ENCODE data around the gene PWWP2A.
A peak's percentile ranks its signal among the peaks of the same experiment; 100 is the strongest.
"Not testable (repeated sequence)": the region's sequence is repeated elsewhere in the genome, so short reads cannot be mapped to it uniquely, and the experiment has no call there.

PWWP2A gene, protein sequence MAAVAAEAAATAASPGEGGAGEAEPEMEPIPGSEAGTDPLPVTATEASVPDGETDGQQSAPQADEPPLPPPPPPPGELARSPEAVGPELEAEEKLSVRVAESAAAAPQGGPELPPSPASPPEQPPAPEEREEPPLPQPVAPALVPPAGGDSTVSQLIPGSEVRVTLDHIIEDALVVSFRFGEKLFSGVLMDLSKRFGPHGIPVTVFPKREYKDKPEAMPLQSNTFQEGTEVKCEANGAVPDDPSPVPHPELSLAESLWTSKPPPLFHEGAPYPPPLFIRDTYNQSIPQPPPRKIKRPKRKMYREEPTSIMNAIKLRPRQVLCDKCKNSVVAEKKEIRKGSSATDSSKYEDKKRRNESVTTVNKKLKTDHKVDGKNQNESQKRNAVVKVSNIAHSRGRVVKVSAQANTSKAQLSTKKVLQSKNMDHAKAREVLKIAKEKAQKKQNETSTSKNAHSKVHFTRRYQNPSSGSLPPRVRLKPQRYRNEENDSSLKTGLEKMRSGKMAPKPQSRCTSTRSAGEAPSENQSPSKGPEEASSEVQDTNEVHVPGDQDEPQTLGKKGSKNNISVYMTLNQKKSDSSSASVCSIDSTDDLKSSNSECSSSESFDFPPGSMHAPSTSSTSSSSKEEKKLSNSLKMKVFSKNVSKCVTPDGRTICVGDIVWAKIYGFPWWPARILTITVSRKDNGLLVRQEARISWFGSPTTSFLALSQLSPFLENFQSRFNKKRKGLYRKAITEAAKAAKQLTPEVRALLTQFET

DNA sequence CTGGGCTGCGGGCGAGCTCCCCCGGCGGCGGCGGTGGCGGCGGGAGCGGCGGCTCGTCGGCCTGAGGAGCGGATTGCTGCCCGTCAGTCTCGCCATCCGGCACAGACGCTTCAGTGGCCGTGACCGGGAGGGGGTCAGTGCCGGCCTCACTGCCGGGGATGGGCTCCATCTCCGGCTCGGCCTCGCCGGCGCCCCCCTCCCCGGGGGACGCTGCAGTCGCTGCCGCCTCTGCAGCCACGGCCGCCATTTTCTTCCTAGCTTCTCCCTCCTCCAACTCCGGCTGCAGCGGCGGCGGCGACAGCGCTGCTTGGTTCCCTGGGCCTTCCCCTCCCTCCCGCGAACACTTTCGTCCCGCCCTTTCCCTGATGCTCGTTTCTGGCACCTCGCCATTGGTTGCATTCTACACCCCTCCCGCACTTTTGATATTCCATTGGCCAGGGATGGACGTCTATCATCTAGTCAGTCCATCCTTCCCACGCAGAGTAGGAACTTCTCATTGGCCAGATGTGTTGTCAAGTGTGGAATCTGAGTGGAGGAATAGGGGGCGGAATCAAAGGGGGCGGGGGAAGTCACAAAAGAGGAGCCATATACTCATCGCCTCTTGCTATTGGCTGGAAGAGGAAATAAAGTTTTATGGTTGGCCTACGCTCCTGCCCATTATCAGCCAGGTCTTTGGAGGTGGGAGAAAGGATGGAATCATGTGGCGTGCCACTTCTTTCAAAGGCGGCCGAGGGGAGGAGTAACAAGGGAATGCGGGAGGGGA is at the start of gene PWWP2A:
PWWP2A (minus strand) TSS at position 309 of the 763 bp plus-strand sequence; CDS start at position 247, 62 bp downstream.
- H3K4me3 ChIP-seq (ENCODE audit: low read depth, low read length) = peak within 1 kb of the TSS; percentile 92

DNA sequence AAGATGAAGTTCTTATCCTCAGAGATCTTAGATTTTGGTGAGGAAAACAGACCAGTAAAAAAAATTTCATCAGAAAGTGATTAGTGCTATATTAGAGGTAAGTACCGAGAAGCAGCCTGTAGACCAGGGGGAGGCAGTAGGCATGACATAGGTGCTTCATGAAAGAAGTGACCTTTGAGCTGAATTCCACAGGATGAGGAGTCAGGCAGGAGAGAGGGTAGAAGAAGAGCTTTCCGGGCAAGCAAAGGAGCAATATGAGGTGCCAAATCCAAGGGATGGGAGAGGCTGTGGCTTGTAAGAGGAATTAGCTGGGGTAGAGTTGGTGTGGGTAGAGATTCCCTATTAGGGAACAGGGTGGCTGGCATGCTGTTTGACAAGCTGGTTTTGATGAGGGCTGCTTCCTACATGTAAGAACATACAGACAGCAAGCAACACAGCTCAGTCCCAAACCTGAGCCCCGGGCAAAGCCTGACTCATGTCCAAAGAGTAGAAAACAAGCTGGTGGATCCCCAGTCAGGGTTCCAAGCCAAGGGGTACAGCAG is 48.4 kb upstream of the PWWP2A start:
- no peak overlapping the region for H3K4me3 ChIP-seq (ENCODE audit: low read depth, low read length)

DNA sequence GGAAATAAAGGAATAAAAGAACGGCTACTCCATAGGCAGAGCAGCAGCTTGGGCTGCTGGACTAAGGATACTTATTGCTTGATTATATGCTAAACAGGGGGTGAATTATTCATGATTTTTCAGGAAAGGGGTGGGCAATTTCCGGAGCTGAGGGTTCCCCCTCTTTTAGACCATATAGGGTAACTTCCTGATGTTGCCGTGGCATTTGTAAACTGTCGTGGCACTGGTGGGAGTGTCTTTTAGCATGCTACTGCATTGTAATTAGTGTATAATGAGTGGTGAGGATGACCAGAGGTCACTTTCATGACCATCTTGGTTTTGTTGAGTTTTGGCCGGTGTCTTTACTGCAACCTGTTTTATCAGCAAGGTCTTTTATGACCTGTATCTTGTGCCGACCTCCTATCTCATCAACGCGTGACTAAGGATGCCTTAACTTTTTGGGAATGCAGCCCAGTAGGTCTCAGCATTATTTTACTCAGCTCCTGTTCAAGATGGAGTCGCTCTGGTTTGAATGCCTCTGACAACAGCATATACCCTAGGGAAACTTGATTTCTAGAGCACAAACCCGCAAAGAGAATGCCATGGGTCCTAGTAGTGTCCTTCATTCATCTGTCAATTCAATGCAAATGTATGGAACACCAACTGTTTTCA is 47.8 kb upstream of the PWWP2A start:
- H3K4me3 ChIP-seq (ENCODE audit: low read depth, low read length) = no peak overlapping the region

DNA sequence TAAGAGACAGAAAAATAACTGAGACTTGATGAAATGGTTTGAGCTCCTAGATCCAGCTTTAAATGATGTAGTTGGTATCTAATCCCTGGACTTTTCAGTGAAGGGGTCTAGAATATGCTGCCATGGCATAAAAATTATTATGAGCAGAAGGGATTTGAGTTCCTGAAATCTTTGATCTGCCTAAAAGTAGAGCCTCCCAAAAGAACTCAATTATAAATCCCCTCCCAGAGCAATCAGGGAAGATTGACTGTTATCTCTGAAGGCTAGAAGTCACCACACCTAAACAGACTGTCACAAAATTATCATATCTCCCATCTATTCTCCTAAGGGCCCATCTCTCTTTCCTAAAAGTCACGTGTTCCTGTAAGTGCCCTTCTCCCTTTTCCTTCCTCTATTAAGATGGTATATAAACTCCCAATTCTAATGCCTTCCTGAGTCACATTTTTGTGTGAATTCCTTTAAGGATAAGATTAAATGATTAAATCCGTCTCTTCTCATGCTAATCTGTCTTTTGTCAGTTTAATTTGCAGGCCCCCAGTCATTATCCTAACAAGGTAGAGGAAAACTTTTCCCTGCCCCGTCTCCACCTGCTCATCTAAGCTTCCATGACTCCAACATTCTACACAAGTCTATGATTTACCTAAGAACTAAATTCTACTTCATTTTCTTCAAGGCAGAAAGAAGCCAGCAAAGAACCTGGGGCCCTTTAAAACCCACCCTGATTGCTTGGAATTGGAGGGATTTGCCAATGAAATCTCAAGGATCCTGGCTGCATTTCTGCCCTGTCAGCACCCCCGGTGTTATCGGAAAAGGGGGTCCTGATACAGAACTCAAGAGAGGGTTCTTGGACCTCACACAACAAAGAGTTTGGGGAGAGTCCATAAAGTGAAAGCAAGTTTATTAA is 47.1 kb upstream of the PWWP2A start:
- no peak overlapping the region for H3K4me3 ChIP-seq (ENCODE audit: low read depth, low read length)

DNA sequence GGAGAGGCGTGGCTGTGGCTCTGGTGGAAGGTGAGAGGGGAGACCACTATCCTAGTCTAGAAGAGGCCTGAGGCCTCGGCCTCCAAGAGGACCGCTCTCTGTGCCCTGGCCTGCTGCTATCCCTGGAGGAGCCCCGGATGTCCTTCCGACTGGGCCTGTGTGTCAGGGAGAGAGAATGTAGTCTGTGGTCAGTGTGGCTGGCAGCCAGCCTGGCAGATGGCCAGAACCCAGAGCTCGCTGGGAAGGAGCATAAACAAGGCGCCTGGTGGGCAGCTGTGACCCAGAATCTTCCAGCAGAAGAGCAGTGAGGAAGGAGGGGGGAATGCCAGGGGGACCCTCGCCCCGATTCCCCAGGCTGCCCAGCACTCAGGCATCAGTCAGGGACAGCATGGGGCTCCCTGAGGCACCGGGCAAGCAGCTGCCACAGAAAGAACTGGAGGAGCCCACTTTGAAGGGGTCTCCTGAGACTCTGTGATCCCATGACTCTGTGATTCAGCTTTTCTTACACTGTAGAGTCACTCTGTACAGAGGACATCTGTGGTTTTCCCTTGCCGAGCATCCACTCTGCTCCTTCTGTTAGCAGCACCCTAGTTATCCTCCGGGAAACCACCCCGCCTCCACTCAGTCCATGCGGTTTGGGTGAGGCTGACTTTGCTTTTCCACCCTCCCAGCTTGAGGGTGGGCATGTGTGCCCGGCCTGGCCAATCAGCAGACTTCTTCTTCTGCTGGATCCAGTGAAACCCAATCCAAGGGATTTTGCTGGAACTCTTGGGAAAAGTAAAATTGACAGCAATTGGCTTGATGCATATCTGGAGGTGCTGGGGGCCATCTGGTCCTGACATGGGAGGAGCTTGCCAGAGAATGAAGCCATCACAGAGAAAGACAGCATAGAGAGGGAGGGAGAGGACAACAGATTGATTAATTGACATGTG is 46.2 kb upstream of the PWWP2A start:
- H3K4me3 ChIP-seq (ENCODE audit: low read depth, low read length) = no peak overlapping the region

DNA sequence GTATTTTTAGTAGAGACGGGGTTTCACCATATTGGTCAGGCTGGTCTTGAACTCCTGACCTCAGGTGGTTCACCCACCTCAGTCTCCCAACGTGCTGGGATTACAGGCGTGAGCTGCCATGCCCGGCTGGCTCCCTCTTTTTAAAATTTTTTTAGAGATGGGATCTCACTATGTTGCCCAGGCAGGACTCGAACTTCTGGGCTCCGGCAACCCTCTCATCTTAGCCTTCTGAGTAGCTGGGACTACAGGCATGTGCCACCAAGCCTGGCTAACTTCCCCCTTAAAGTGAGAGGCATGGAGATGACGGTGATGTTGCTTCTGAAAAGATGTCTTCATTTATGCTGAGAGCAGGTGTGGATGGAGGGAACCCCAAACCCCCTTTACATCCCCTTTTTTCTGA is 43.7 kb upstream of the PWWP2A start:
- no peak overlapping the region for H3K4me3 ChIP-seq (ENCODE audit: low read depth, low read length)

DNA sequence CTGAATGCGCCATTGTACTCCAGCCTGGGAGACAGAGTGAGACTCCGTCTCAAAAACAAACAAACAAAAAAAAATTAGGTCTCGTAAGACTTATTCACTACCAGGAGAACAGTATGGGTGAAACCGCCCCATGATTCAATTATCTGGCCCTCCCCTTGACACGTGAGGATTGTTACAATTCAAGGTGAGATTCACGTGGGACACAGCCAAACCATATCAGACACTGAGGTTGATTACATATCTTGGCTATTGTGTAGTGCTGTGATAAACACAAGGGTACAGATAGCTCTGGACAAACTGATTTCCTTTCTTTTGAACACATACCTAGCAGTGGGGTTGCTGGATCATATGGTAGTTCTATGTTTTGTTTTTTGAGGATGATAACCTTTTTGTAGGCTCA is 42.4 kb upstream of the PWWP2A start:
- no peak overlapping the region for H3K4me3 ChIP-seq (ENCODE audit: low read depth, low read length)

DNA sequence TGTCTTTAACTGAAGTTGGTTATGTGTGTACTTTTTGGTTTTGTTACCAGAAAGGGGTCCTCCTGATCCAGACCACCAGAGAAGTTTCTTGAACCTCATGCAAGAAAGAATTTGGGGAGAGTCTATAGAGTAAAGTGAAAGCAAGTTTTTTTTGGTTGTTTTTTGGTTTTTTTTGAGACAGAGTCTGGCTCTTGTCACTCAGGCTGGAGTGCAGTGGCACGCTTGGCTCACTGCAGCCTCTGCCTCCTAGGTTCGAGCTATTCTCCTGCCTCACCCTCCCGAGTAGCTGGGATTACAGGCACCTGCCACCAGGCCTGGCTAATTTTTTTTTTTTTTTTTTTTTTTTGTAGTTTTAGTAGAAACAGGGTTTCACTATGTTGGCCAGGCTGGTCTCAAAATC is 41.6 kb upstream of the PWWP2A start:
- H3K4me3 ChIP-seq (ENCODE audit: low read depth, low read length) = not testable (repeated sequence)

DNA sequence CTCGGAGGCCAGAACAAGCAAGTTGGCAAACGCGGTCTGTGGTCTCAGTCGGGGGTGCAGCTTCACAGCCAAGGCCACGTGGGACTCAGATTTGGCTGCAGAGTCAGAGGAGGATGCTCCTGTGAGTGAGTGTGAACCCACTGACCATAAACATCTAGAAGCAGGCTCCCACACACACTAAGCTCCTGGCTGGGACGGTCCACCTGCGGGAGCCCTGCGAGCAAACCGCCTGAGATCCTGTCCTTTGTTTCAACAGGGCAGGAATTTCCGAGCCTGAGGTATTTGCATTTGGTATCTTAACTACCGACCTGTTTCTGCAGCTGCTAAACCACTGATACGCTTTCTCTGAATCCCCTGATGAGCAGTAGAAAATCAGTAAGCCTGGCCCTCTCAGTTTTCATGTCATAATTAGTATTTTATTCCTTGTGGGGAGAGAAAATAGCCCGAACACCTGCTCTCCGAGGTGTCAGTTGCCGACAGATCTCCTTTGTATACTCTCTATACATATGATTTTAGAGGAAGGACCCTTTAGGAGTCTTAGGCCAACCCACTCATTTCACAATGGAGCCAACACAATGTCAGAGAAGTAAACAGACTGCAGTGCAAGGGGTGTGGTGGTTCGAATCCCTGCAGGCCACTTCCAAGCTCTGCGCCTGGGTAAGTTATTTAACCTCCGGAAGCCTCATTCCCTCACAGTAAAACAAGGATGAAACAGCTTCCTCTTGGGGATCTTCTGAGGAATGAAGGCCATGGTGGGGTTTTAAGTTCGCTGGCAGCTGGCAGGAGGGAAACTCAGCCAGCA is 40.9 kb upstream of the PWWP2A start:
- H3K4me3 ChIP-seq (ENCODE audit: low read depth, low read length) = no peak overlapping the region

DNA sequence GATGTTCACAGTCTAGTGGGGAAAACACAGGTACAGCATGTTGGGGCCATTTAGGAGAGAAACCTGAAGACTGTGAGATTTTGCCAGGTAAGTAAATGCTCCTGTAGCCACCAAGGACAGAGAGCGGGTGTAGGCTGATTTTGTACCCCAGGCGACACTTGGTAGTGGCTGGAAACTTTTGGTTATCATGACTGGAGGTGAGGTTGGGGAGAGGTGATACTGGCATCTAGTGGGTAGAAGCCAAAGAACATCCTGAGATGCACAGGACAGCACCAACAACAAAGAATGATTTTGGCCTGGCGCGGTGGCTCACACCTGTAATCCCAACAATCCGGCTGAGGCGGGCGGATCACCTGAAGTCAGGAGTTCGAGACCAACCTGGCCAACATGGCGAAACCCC is 38.8 kb upstream of the PWWP2A start:
- H3K4me3 ChIP-seq (ENCODE audit: low read depth, low read length) = no peak overlapping the region

DNA sequence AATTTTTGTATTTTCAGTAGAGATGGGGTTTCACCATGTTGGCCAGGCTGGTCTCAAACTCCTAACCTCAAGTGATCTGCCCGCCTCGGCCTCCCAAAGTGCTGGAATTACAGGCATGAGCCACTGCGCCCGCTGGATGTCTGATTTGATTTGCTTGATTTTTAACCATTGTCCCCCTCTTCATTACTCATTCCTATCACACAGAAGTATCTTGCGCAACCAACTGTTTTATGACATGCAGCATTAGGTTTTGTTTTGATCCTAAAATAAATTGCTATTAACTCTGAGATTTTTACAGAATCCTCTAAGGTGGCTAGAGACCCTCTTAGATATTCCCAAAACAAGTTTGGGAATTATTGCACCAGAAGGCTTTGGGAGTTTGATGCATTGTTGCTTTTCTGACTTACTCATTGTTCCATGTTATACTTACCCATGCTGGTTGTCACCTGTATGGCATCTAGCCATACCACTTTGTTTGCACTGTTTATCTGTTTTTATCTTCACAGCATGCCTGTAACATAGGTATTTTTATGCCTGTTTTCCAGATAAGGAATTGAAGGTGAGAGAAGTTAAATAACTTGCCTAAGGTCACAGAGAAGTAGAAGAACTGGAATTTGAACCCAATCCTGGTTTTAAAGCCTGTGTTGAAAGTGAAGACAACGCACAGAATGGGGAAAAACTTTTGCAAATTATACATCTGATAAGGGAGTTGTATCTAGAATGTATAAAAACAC is 35.9 kb upstream of the PWWP2A start:
- H3K4me3 ChIP-seq (ENCODE audit: low read depth, low read length) = no peak overlapping the region

DNA sequence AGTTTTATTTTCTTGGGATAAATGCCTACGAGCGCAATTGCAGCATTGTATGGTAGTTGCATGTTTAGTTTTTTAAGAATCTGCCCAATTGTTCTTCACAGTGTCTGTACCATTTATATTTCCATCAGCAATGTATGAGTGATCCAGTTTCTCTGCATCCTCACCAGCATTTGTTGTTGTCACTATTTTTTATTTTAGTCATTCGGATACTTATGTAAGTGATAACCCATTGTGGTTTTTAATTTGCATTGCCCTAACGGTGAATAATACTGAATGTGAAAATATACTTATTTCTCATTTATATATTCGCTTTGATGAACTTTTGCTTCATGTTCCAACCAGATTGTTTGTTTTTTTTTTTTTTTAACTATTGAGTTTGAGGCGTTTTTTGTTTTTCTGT is 33.7 kb upstream of the PWWP2A start:
- no peak overlapping the region for H3K4me3 ChIP-seq (ENCODE audit: low read depth, low read length)

DNA sequence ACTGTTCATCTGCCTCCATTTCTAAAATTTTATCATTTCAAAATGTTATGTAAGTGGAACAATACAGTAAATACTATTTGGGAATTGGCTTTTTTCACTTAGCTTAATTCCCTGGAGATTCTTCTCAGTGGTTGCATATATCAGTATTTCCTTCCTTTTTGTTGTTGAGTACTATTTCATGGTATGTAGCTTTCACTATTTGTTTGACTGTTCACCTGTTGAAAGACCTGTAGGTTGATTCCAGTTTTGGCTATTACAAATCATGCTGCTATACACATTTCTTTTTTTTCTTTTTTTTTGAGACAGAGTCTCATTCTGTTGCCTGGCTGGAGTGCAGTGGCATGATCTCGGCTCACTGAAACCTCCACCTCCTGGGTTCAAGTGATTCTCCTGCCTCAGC is 33.0 kb upstream of the PWWP2A start:
- H3K4me3 ChIP-seq (ENCODE audit: low read depth, low read length) = no peak overlapping the region

DNA sequence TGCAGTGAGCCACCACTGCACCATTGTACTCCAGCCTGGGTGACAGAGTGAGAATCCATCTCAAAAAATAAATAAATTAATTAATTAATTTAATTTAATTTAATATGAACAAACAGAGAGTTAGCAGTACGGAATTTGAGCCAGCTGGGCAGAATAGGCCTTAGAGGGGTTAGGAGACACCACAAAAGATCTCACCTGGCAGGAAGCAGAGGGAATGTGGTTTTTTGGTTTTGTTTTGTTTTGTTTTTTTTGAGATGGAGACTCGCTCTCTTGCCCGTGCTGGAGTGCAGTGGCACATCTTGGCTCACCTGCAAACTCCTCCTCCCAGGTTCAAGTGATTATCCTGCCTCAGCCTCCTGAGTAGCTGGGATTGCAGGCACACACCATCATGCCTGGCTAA is 31.8 kb upstream of the PWWP2A start:
- H3K4me3 ChIP-seq (ENCODE audit: low read depth, low read length) = no peak overlapping the region

DNA sequence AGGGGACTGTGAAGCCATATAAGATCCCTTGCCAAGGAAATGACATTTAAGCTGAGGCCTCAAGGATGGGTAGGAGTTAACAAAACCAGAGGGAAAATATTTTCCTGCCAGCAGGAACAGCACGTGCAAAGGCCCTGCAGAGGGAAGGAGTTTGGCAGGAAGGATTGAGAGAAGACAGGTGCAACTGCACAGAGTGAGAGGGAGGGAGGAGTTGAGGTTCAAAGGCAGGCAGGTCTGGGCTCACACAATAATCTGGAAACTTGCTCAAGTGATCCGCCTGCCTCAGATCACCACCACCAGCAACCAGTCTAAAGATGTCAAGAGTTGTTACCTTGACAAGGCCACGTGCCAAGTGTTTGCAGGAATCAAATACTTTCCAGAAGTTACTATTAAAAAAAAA is 31.1 kb upstream of the PWWP2A start:
- H3K4me3 ChIP-seq (ENCODE audit: low read depth, low read length) = no peak overlapping the region

DNA sequence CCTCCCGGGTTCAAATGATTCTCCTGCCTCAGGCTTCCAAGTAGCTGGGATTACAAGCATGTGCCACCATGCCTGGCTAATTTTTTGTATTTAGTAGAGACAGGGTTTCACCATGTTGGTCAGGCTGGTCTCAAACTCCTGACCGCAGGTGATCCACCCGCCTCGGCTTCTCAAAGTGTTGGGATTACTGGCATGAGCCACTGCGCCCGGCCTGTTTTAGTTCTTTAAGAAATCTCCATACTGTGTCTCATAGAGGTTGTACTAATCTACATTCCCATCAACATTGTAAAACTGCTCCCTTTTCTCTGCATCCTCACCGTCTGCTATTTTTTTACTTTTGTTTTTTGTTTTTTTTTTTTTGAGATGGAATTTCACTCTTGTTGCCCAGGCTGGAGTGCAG is 25.2 kb upstream of the PWWP2A start:
- not testable (repeated sequence) for H3K4me3 ChIP-seq (ENCODE audit: low read depth, low read length)

DNA sequence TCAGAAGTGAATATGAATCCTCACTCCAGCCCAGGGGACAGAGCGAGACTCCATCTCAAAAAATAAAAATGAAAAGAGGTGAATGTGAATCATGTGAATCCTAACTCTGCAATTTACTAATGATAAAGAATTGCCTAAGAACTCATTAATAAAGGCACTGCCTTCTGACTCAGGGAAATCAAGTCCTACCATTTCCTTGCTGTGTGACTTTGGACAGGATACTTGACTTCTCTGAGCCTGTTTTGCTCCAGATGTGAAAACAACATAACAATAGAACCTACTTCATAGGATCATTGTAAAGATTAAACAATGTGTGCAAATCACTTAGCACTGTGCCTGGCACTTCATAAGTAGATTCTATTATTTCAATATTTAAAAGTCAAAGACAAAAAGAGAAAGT is 15.1 kb upstream of the PWWP2A start:
- no peak overlapping the region for H3K4me3 ChIP-seq (ENCODE audit: low read depth, low read length)

Data from iPS-11a (cell line).